SU-DHL-6 (cell line): ENCODE data around the gene DTD2.

ENCODE experiments used
- CTCF ChIP-seq: fragments of 200-600 bp; sonication (generic); IDR thresholded peaks from one replicate; pipeline ENCODE4 v1.5.1; 2017; ENCODE audit warnings: antibody characterized with exemption, mild to moderate bottlenecking, low read length, moderate library complexity; ENCODE audit not compliant: insufficient read depth, poor library complexity, severe bottlenecking
- EZH2phosphoT487 ChIP-seq: fragments of 200-600 bp; sonication (generic), shearing (Covaris generic); conservative IDR thresholded peaks from 2 replicates; pipeline ENCODE4 v1.6.1; 2018; ENCODE audit warnings: mild to moderate bottlenecking, antibody characterized with exemption, low read length, moderate library complexity, mixed read lengths

- TF ChIP-seq CTCF (no peak), EZH2phosphoT487 (no peak)
Observed at GRCh38 chr14:31405106-31405505, 52.2 kb downstream of the DTD2 start.
